Activated CD8-positive, alpha-beta T cell treated with anti-CD3 and anti-CD28 coated beads for 36 hours (primary cell): ENCODE measurements around the gene CCDC88B. TPM values are rescaled to one million over a fixed set of nuclear protein-coding genes. Genes with fewer than 3 reads are reported as not detected.
"Not testable (repeated sequence)": the region's sequence is repeated elsewhere in the genome, so short reads cannot be mapped to it uniquely, and the experiment has no call there.

Experiments used
- ATAC-seq: fragments of 200-7000 bp; cut with Tn5 transposase; one replicate; pipeline ENCODE4 v1.10.0; 2021; ENCODE audit warnings: mild to moderate bottlenecking, moderate library complexity
- CTCF ChIA-PET: fragments of 350-600 bp; sonication (Branson Sonifier 250); formaldehyde crosslinking; loops from one replicate; lab custom pipeline; 2021; ENCODE audit warnings: antibody characterized with exemption; lab: Charles Lee
- POLR2A ChIA-PET: fragments of 350-600 bp; sonication (Branson Sonifier 250); formaldehyde crosslinking; loops from one replicate; lab custom pipeline; 2021; ENCODE audit warnings: antibody characterized with exemption; lab: Charles Lee
- DNase-seq: peaks from one replicate; pipeline ENCODE4 v3.0.0-alpha.2; 2020
- H3K27ac Mint-ChIP-seq: one replicate; pipeline ENCODE4 v1.8.0; 2021; ENCODE audit warnings: mild to moderate bottlenecking, mixed read lengths
- H3K27me3 Mint-ChIP-seq: one replicate; pipeline ENCODE4 v1.8.0; 2021; ENCODE audit warnings: mixed read lengths
- H3K36me3 Mint-ChIP-seq: one replicate; pipeline ENCODE4 v1.8.0; 2021; ENCODE audit warnings: low read depth, mixed read lengths
- H3K4me1 Mint-ChIP-seq: one replicate; pipeline ENCODE4 v1.8.0; 2021; ENCODE audit warnings: low read depth, mixed read lengths
- H3K4me3 Mint-ChIP-seq: one replicate; pipeline ENCODE4 v1.8.0; 2021; ENCODE audit warnings: mild to moderate bottlenecking, moderate library complexity, mixed read lengths
- H3K9me3 Mint-ChIP-seq: one replicate; pipeline ENCODE4 v1.8.0; 2021; ENCODE audit warnings: mixed read lengths
- CTCF ChIP-seq: fragments of 200-600 bp; IDR thresholded peaks from one replicate; pipeline ENCODE4 v1.8.0; 2022; ENCODE audit warnings: antibody characterized with exemption, mild to moderate bottlenecking
- intact Hi-C: fragments of 100-400 bp; cut with micrococcal nuclease; formaldehyde crosslinking; loops from one replicate; pipeline ENCODE4 v1.10.0; 2022
- total RNA-seq, 2 experiments: library from RNA; stranded (reverse); gene quantifications; one replicate each; pipeline ENCODE4 v1.2.3, GENCODE V29; 2021

The CCDC88B gene
- total RNA-seq, 2 experiments from 2014 or later: 65.8 to 76.1 TPM

- no peaks in the 10 kb centered on the region for H3K9me3 Mint-ChIP-seq
- DNase-seq: no peak
- ChIA-PET POLR2A (interaction anchor here (0.8 to 1.4 kb wide), 4 partner anchors 28 to 73 kb away, joined by 3 to 4 read pairs (median 3); no protein-coding TSS in a partner anchor), CTCF (interaction anchor here (1.9 kb wide), 1 partner anchor 19 kb away, joined by 6 read pairs; no protein-coding TSS in a partner anchor)
- no peaks in the 10 kb centered on the region for H3K27me3 Mint-ChIP-seq
- peak overlapping the region; percentile 71 for H3K27ac Mint-ChIP-seq
- TF ChIP-seq CTCF: no peak
- intact Hi-C loops: no loop called here
- H3K4me3 Mint-ChIP-seq: no peak overlapping the region
- peaks cover 37% of the 10 kb centered on the region for H3K36me3 Mint-ChIP-seq
- H3K4me1 Mint-ChIP-seq: peaks cover 32% of the 10 kb centered on the region
- ATAC-seq: no peak
Observed at GRCh38 chr11:64312947-64313346, 27.1 kb upstream of the CCDC88B start.

GRCh38 chr11:64313491-64314145, 26.4 kb upstream of the CCDC88B start:
- intact Hi-C loops: no loop called here
- no peak overlapping the region for H3K4me3 Mint-ChIP-seq
- H3K9me3 Mint-ChIP-seq: no peaks in the 10 kb centered on the region
- peaks cover 32% of the 10 kb centered on the region for H3K4me1 Mint-ChIP-seq
- ChIA-PET POLR2A (interaction anchor here (0.6 to 1.4 kb wide), 2 partner anchors 10 to 28 kb away, joined by 4 read pairs; no protein-coding TSS in a partner anchor), CTCF (no interaction called here)
- no peak for TF ChIP-seq CTCF
- no peaks in the 10 kb centered on the region for H3K27me3 Mint-ChIP-seq
- peaks cover 40% of the 10 kb centered on the region for H3K36me3 Mint-ChIP-seq
- no peak for DNase-seq
- peak overlapping the region; percentile 71 for H3K27ac Mint-ChIP-seq
- no peak for ATAC-seq

GRCh38 chr11:64314146-64314804, 25.7 kb upstream of the CCDC88B start:
- Mint-ChIP-seq H3K4me1 (peaks cover 36% of the 10 kb centered on the region), H3K27ac (peak overlapping the region; percentile 36), H3K36me3 (peaks cover 43% of the 10 kb centered on the region), H3K4me3 (no peak overlapping the region), H3K27me3 (no peaks in the 10 kb centered on the region), H3K9me3 (no peaks in the 10 kb centered on the region)
- CTCF ChIA-PET: no interaction called here
- POLR2A ChIA-PET: no interaction called here
- no peak for DNase-seq
- no peak for TF ChIP-seq CTCF
- intact Hi-C loops: no loop called here
- no peak for ATAC-seq

- Mint-ChIP-seq H3K9me3 (no peaks in the 10 kb centered on the region), H3K4me1 (peaks cover 32% of the 10 kb centered on the region), H3K36me3 (peaks cover 43% of the 10 kb centered on the region), H3K4me3 (peak overlapping the region; percentile 15), H3K27me3 (no peaks in the 10 kb centered on the region), H3K27ac (peak overlapping the region; percentile 42)
- no peak for TF ChIP-seq CTCF
- ATAC-seq: no peak
- ChIA-PET CTCF (no interaction called here), POLR2A (interaction anchor here (3.6 kb wide), 1 partner anchor 9 kb away, joined by 35 read pairs; the partner anchor contains the start of gene ESRRA)
- intact Hi-C loops: no loop called here
- no peak for DNase-seq
Observed at GRCh38 chr11:64314805-64315561, 25.0 kb upstream of the CCDC88B start.

GRCh38 chr11:64315667-64316526, 24.1 kb upstream of the CCDC88B start:
- CTCF ChIA-PET: interaction anchor here (2.2 to 4.6 kb wide), 4 partner anchors 11 to 112 kb away, joined by 11 to 75 read pairs (median 21); partner anchors contain the start of genes ESRRA and FERMT3
- POLR2A ChIA-PET: interaction anchor here (0.6 to 4.1 kb wide), 10 partner anchors 10 to 108 kb away, joined by 3 to 35 read pairs (median 4); partner anchors contain the start of genes BAD, CCDC88B and ESRRA
- intact Hi-C loops, ATAC-seq, DNase-seq, H3K9me3 Mint-ChIP-seq, H3K27me3 Mint-ChIP-seq: not testable (repeated sequence)
- H3K36me3 Mint-ChIP-seq: peaks cover 44% of the 10 kb centered on the region
- peak overlapping the region; percentile 94 for H3K4me3 Mint-ChIP-seq
- peak overlapping the region; percentile 100 for H3K27ac Mint-ChIP-seq
- H3K4me1 Mint-ChIP-seq: peaks cover 32% of the 10 kb centered on the region
